Measurements from ENCODE around the gene PRLHR.

Gene PRLHR

GRCh38 chr10:118586911-118587310 is 8.5 kb downstream of the PRLHR start:
- no peak for DNase-seq

GRCh38 chr10:118585794-118586193 is 9.7 kb downstream of the PRLHR start:
- no peak for DNase-seq

- no peak for DNase-seq
Observed at GRCh38 chr10:118585234-118585633, 10.2 kb downstream of the PRLHR start.

- DNase-seq, result no peak
Observed at GRCh38 chr10:118584181-118584954, 11.1 kb downstream of the PRLHR start.

- no peak for DNase-seq
Observed at GRCh38 chr10:118583611-118584010, 11.8 kb downstream of the PRLHR start.

GRCh38 chr10:118582511-118582910 is 12.9 kb downstream of the PRLHR start:
- DNase-seq, result no peak

- DNase-seq, result no peak
Observed at GRCh38 chr10:118581340-118581739, 14.1 kb downstream of the PRLHR start.

- DNase-seq, result no peak
Observed at GRCh38 chr10:118580702-118581101, 14.7 kb downstream of the PRLHR start.

- no peak for DNase-seq
Observed at GRCh38 chr10:118573512-118573911, 21.9 kb downstream of the PRLHR start.

GRCh38 chr10:118572256-118573041 is 23.0 kb downstream of the PRLHR start:
- no peak for DNase-seq

- DNase-seq, result no peak
Observed at GRCh38 chr10:118571123-118571522, 24.3 kb downstream of the PRLHR start.

GRCh38 chr10:118570591-118570990 is 24.9 kb downstream of the PRLHR start:
- no peak for DNase-seq

- DNase-seq, result no peak
Observed at GRCh38 chr10:118569882-118570252, 25.6 kb downstream of the PRLHR start.

- DNase-seq, result no peak
Observed at GRCh38 chr10:118569241-118569881, 26.1 kb downstream of the PRLHR start.

GRCh38 chr10:118568327-118568848 is 27.1 kb downstream of the PRLHR start:
- DNase-seq, result no peak

GRCh38 chr10:118567701-118568248 is 27.7 kb downstream of the PRLHR start:
- DNase-seq, result no peak

GRCh38 chr10:118566911-118567310 is 28.5 kb downstream of the PRLHR start:
- DNase-seq, result no peak

- no peak for DNase-seq
Observed at GRCh38 chr10:118565301-118566075, 30.0 kb downstream of the PRLHR start.

- DNase-seq, result no peak
Observed at GRCh38 chr10:118564652-118565051, 30.8 kb downstream of the PRLHR start.

GRCh38 chr10:118564114-118564513 is 31.3 kb downstream of the PRLHR start:
- DNase-seq, result no peak

- no peak for DNase-seq
Observed at GRCh38 chr10:118563373-118563890, 32.0 kb downstream of the PRLHR start.

- no peak for DNase-seq
Observed at GRCh38 chr10:118562851-118563250, 32.6 kb downstream of the PRLHR start.
